Activated CD4-positive, alpha-beta T cell treated with anti-CD3 and anti-CD28 coated beads, Interleukin-2, amount 50 U/mL, for 4 hours (primary cell): ENCODE data around the gene PILRA.
"Not testable (repeated sequence)": the region's sequence is repeated elsewhere in the genome, so short reads cannot be mapped to it uniquely, and the experiment has no call there.

Experiments
- DNase-seq, 2 experiments: peaks; one replicate each; pipeline ENCODE4 v3.0.0-alpha.2; 2020

Gene PILRA

GRCh38 chr7:100435401-100436304 lies 62.4 kb downstream of the PILRA start:
- DNase-seq: peak; percentile 31 to 38

- DNase-seq: no peak
These were observed 64.1 kb downstream of the PILRA start for GRCh38 chr7:100437150-100438100.

GRCh38 chr7:100438172-100438571 lies 64.9 kb downstream of the PILRA start:
- no peak for DNase-seq

- not testable (repeated sequence) for DNase-seq
These were observed 65.4 kb downstream of the PILRA start for GRCh38 chr7:100438731-100439130.

GRCh38 chr7:100439244-100439643 lies 66.0 kb downstream of the PILRA start:
- DNase-seq: not testable (repeated sequence)

- no peak for DNase-seq
These were observed 68.6 kb downstream of the PILRA start for GRCh38 chr7:100441641-100442535.

GRCh38 chr7:100443096-100443840 lies 70.0 kb downstream of the PILRA start:
- no peak for DNase-seq

- no peak for DNase-seq
These were observed 71.3 kb downstream of the PILRA start for GRCh38 chr7:100444311-100445278.

GRCh38 chr7:100446040-100446439 lies 72.8 kb downstream of the PILRA start:
- DNase-seq: no peak

- DNase-seq: not testable (repeated sequence)
These were observed 74.1 kb downstream of the PILRA start for GRCh38 chr7:100447363-100447762.

GRCh38 chr7:100449190-100449795 lies 76.0 kb downstream of the PILRA start:
- DNase-seq: no peak
